ENCODE data around the gene CLK4.

- no peak for TF ChIP-seq CTCF (IDR thresholded peaks at IDR 0.05)
- no peak for TF ChIP-seq EP300 (IDR thresholded peaks at IDR 0.05)
- no peak for TF ChIP-seq POLR2A (IDR thresholded peaks at IDR 0.05)
Measured at GRCh38 chr5:178624631-178625546, 2.0 kb downstream of the CLK4 start.

All from tibial nerve (tissue), 4 donors.